GM21390 (cell line): ENCODE data around the gene ZNF878.
"Not testable (repeated sequence)": the region's sequence is repeated elsewhere in the genome, so short reads cannot be mapped to it uniquely, and the experiment has no call there.

Source experiments
- ATAC-seq: cut with Tn5 transposase; IDR thresholded peaks from one replicate; pipeline ENCODE4 v1.9.1; 2021; ENCODE audit not compliant: unreplicated experiment

ZNF878 gene

DNA sequence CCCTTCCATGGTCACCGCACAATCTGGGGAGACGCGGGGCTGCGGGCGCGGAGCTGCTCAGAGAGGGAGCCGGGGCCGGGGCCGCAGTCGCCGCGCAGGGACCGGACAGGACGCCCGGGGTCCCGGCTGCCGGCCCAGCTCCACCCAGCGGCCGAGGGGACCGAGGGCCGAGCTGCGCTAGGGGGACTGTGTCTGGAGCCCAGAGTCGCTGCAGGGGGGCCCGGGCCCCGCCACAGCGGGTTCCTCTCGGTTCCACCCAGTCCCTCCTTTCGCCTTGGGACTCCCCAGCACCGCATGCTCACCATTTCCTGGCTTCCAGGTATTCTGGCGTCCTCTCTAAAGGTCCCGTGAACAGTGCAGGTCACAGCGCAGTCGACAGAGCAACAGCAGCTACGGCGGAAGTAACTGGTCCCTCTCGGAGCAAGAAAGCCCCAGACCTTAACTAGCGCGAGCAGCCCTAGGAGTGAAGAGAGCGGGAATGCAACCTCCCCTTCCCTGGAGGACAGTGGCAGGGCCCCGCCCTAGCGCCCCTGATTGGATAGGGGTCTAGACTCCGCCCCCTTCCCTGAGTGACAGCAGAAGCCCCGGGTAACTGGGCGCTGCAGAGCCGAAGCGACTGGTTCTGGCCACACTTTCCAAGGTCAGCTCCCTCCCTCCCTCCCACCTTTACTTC is at the start of gene ZNF878:
ZNF878 (minus strand) TSS at position 465 of the 673 bp plus-strand sequence; CDS start at position 305, 160 bp downstream.
- peak; percentile 82 for ATAC-seq

DNA sequence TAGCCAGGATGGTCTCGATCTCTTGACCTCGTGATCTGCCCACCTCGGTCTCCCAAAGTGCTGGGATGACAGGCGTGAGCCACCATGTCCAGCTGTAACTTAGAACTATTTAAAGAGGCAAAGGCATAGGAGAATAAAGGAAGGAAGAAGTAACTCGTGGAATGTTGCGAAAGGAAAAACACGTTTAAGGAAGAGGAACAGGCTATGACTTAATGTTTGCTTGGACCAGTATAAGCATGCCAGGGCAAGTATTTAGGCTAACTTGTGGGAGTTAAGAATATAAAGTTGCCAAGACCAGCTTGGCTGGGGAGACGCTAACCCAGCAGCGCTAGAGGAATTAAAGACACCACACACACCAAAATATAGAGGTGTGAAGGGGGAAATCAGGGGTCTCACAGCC is 45.3 kb upstream of the ZNF878 start:
- no peak for ATAC-seq

GRCh38 chr19:12095111-12095790 is 42.5 kb upstream of the ZNF878 start:
- ATAC-seq: no peak

GRCh38 chr19:12093777-12094176 is 41.0 kb upstream of the ZNF878 start:
- ATAC-seq: no peak

DNA sequence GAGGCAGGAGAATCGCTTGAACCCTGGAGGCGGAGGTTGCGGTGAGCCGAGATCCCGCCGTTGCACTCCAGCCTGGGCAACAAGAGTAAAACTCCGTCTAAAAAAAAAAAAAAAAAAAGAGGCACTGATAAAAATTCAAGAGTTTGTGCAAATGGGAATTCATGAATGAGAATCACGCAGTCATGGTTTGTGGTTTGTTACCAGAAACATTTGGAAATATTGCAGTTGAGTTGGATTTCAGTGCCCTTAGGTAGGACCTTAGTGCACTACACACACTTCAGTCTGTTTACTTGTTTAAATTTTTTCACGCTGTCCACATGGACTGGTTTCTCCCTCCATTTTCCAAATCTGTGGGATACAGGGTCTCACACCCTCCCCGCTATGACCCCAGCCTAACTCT is 40.2 kb upstream of the ZNF878 start:
- no peak for ATAC-seq

DNA sequence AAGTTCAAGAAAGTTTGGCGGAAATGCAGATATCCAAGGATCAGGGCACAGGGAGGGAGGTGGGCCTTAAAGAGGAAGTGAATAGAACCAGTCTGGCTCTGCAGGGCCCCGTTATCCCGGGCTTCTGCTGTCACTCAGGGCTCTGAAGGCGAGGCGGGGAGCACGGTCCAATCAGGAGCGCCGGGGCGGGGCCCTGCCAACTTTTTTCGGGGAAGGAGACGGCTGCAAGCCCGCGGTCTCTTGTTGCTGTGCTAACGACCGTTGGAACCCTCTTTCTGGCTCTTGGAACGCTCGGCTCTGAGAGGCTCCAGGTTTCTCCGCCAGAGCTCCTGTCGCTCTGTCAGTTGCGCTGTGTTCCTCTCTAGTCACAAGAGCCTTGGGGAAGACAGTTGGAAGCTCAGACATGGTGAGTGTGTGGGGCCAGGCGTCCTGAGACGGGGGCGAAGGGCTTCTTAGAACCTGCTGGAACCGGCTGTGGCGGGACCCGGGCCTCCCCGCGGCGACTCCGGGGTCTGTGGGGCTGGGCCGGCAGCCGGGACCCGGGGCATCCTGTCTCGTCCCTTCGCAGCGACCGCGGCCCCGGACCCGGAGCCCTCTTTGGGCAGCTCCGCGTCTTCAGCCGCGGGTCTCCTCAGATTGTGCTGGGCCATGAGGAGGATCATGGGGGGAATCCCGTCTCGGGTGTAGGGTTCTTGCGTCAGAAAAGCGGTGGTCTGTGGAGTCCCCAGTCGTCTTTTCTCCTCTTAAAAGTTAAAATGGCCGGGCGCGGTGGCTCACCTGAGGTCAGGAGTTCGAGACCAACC is 39.5 kb upstream of the ZNF878 start:
- peak; percentile 53 for ATAC-seq

DNA sequence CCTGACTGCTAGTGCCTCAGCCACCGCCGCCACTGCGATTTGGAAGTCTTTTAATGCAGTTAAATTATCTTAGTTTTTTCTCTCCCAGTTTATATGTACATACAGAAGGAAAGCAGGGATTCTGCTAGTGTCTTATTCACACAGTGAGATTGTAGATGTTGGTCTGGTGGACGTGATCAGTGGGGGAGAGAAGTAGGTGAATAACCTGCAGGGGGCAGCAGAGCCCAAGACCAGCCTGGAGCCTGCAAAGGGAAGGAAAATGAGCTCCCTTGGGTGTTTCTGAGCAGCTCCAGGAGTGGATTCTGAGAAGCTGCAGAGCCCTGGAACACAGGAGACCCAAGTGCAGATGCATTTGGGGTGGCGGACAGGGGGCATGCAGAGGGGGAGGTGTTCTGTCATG is 38.0 kb upstream of the ZNF878 start:
- ATAC-seq: no peak

DNA sequence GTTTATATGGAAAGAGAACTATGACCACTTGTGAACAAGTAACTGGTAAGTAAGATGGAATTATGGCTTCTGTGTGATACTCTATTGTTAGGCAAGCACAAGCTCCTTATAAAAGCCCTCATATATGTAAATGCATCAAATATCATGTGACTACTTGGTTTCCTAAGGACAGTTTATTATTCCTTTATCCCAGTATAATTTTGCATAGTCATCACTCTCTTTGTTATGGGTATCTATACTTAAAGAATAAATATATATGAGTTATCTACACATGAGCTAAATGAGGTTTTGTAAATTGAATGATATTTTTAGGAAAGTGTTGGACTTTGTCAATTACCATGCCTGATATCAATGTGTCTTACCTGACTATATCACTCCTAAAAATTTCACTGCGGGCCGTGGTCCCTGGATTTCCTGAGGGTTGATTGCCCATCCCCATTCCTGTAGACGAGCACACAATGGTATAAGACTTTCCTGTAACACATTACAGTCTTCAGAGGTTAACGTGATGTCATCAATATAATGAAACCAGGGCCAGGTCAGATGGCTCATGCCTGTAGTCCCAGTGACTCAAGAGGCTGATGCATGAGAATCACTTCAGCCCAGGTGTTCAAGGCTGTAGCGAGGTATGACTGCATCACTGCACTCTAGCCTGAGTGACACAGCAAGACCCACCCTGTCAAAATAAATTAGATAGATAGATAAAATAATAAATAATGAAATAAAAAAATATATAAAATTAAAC is 32.5 kb upstream of the ZNF878 start:
- no peak for ATAC-seq

DNA sequence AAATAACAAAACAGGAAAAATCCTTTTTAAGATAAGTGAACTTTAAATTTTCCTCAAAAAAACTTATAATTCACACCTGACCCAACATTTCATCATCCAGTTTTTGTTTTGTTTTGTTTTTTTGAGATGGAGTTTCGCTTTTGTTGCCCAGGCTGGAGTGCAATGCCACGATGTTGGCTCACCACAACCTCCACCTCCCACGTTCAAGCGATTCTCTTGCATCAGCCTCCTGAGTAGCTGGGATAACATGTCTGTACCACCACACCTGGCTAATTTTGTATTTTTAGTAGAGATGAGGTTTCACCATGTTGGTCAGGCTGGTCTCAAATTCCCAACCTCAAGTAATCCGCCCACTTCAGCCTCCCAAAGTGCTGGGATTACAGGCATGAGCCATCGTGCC is 30.6 kb upstream of the ZNF878 start:
- not testable (repeated sequence) for ATAC-seq

- ATAC-seq: no peak
Observed at GRCh38 chr19:12077375-12077774, 24.6 kb upstream of the ZNF878 start.

- ATAC-seq: not testable (repeated sequence)
Observed at GRCh38 chr19:12076331-12076730, 23.6 kb upstream of the ZNF878 start.

GRCh38 chr19:12075538-12076139 is 22.9 kb upstream of the ZNF878 start:
- ATAC-seq: no peak

GRCh38 chr19:12064590-12065538 is 12.1 kb upstream of the ZNF878 start, which contains the start of gene ZNF844:
ZNF844 (plus strand) TSS chr19:12064731; CDS start chr19:12064874, 143 bp downstream.
- ATAC-seq: peak; percentile 78

DNA sequence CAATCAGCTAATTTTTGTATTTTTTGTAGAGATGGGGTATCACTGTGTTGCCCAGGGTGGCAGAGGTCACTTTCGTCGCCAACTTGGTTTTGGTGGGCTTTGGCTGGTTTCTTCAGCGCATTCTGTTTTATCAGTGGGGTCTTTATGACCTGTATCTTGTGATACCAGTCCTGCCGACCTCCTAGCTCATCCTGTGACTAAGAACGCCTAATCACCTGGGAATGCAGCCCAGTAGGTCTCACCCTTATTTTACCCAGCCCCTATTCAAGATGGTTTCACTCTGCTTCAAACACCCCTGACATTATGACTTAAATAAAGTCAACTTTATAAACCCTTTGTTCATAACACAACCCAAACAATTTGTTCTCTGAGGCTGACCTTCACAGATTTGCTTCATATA is 3.0 kb upstream of the ZNF878 start:
- ATAC-seq: no peak

GRCh38 chr19:12052091-12052496 is 667 bp downstream of the ZNF878 start:
- no peak for ATAC-seq

DNA sequence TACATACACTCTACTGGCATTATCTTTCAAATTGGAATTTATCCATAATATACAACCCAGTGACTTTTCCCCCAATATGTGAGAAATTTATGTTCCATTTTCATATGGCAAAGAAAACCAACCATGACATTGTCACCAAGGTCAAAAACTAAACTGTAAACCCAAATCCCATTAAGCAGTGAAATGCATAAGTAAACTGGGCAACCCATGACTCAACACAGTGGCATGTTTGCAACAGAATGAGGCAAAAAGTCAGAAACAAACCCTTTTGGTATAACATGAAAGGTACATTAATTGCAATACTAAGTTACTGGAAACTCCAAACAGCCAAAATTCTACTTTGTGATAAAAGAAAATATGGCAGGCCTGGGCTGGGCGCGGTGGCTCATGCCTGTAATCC is 4.9 kb downstream of the ZNF878 start:
- ATAC-seq: no peak

- ATAC-seq: no peak
Observed at GRCh38 chr19:12043752-12044422, 8.9 kb downstream of the ZNF878 start.

- no peak for ATAC-seq
Observed at GRCh38 chr19:12042893-12043292, 9.9 kb downstream of the ZNF878 start.
